OCI-LY3 (cell line): ENCODE data around the gene CREB3.

Experiments
- H2AFZ ChIP-seq: fragments of 200-600, 300-600 bp; shearing (Covaris generic); 2 replicates; pipeline ENCODE4 v1.6.0; 2014; ENCODE audit warnings: antibody characterized with exemption, low read depth, low read length
- H3K27ac ChIP-seq: fragments of 200-600, 300-600 bp; sonication (generic); 2 replicates; pipeline ENCODE4 v1.5.1; 2014; ENCODE audit warnings: mild to moderate bottlenecking, low read length, moderate library complexity, mixed read lengths
- H3K27me3 ChIP-seq: fragments of 200-600, 300-600 bp; sonication (generic); 2 replicates; pipeline ENCODE4 v1.6.1; 2014; ENCODE audit warnings: low read depth, low read length, mixed read lengths
- H3K36me3 ChIP-seq: fragments of 200-600, 300-600 bp; sonication (generic); replicated peaks from 2 replicates; pipeline ENCODE3; 2014; ENCODE audit warnings: low read depth, low read length, mixed read lengths
- H3K4me1 ChIP-seq: fragments of 300-600, 200-600 bp; sonication (generic); 2 replicates; pipeline ENCODE4 v1.6.1; 2014; ENCODE audit warnings: low read length, mixed read lengths
- H3K4me2 ChIP-seq: fragments of 200-600, 300-600 bp; sonication (generic); 2 replicates; pipeline ENCODE4 v1.6.1; 2014; ENCODE audit warnings: low read length, mixed read lengths
- H3K4me3 ChIP-seq: fragments of 300-600, 200-600 bp; sonication (generic); 2 replicates; pipeline ENCODE4 v1.5.1; 2014; ENCODE audit warnings: antibody characterized with exemption, mild to moderate bottlenecking, low read length, moderate library complexity
- H3K79me2 ChIP-seq: fragments of 300-600, 200-600 bp; shearing (Covaris generic); 2 replicates; pipeline ENCODE4 v1.6.1; 2014; ENCODE audit warnings: mild to moderate bottlenecking, low read length, mixed read lengths
- H3K9ac ChIP-seq: fragments of 300-600, 200-600 bp; shearing (Covaris generic); 2 replicates; pipeline ENCODE4 v1.6.0; 2014; ENCODE audit warnings: mild to moderate bottlenecking, low read length, moderate library complexity
- H3K9me3 ChIP-seq: fragments of 200-600, 300-600 bp; shearing (Covaris generic); 2 replicates; pipeline ENCODE4 v1.6.1; 2014; ENCODE audit warnings: low read length, mixed read lengths; ENCODE audit not compliant: insufficient read depth
- H4K20me1 ChIP-seq: fragments of 200-600, 300-600 bp; sonication (generic); 2 replicates; pipeline ENCODE4 v1.6.1; 2016; ENCODE audit warnings: low read length, mixed read lengths; ENCODE audit not compliant: insufficient read depth
- CTCF ChIP-seq: fragments of 200-600, 300-600 bp; sonication (generic); IDR thresholded peaks from 2 replicates; pipeline ENCODE4 v1.5.1; 2014; ENCODE audit warnings: antibody characterized with exemption, low read length, low read depth
- EZH2phosphoT487 ChIP-seq: fragments of 200-600 bp; shearing (Covaris generic); IDR thresholded peaks from 2 replicates; pipeline ENCODE4 v1.6.1; 2018; ENCODE audit warnings: antibody characterized with exemption, mixed run types, low read depth

Gene CREB3

GRCh38 chr9:35783418-35783817, 51.0 kb downstream of the CREB3 start:
- no peak overlapping the region for H3K4me3 ChIP-seq
- H3K79me2 ChIP-seq: no peaks in the 10 kb centered on the region
- no peak overlapping the region for H3K4me2 ChIP-seq
- no peaks in the 10 kb centered on the region for H3K9me3 ChIP-seq
- H3K27me3 ChIP-seq: no peaks in the 10 kb centered on the region
- H3K36me3 ChIP-seq: peaks cover 4% of the 10 kb centered on the region
- TF ChIP-seq EZH2phosphoT487 (no peak), CTCF (no peak)
- H3K27ac ChIP-seq: no peak overlapping the region
- H4K20me1 ChIP-seq: no peaks in the 10 kb centered on the region
- peaks cover 23% of the 10 kb centered on the region for H3K4me1 ChIP-seq
- H3K9ac ChIP-seq: no peak overlapping the region
- H2AFZ ChIP-seq: no peak overlapping the region
